GM18858 (cell line): Measurements from ENCODE around the gene PRAME.
"Not testable (repeated sequence)": the region's sequence is repeated elsewhere in the genome, so short reads cannot be mapped to it uniquely, and the experiment has no call there.

Experiments
- ATAC-seq: cut with Tn5 transposase; IDR thresholded peaks from one replicate; pipeline ENCODE4 v1.9.1; 2021; ENCODE audit not compliant: unreplicated experiment

PRAME gene

DNA sequence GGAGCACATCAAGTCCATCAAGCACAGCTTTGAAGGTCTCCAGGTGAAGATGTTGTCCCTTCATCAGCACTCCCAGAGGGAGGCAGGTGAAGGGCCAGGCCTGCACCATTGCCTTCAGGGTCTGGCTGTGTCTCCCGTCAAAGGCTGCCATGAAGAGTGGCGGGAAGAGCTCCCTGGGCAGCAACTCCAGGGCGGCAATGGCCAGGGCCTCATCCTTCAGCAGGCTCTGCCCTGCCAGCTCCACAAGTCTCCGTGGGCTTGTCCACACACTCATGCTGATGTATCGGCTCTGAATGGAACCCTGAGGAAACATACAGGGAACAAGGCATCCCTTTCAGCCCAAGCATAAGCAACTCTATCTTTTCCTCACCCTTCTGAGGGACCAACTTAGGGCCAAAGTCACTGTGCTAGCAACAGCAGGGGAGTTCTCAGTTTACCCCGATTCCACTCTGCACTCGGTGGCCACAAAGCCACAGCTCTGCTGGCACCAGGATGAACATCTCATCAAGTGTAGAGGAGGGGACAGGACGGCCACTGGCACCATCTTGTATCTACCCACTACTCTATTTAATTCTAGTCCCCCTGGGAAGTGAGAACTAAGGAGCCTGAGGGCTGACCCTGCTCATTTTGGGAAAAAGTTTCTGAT is 8.2 kb downstream of the PRAME start:
- ATAC-seq = no peak

DNA sequence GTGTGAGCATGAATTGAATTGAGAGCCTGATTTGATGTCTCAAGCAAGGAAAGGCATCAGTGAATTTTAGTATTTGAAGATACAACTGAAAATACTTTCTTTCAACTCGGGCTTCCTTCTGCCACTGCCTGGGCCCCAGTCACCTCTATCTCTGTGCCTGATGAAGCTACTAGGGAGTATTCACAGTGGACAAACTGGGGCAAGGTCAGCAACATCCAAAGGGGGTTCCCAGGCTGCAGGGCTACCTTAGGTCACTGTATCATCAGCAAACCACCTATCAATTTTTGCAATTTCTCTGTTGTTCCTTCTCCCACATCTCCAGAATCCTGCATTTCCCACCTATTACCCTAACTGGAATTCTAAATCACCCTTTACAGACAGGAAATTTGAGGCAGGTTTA is 10.2 kb downstream of the PRAME start:
- no peak for ATAC-seq

GRCh38 chr22:22548317-22548716 is 10.7 kb downstream of the PRAME start:
- ATAC-seq = no peak

GRCh38 chr22:22547692-22548300 is 11.3 kb downstream of the PRAME start:
- no peak for ATAC-seq

DNA sequence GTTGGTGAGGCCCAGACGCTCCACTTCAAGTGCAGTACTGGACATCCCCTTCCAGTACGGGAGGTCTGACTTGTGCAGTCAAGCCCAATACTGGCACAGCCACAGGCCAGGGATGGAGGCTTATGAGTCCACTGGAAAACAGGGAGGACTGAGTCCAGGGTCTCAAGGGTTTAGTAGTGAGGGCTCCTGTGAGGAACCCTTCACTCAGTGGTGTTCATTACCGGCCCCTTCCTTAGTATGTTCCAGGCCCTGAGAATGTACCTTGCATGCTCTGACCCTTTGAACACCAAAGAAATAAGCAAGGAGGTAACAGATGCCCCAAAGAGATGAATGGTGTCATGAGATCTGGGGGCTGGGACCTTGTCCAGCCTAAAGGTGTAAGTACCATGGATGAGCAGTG is 11.8 kb downstream of the PRAME start:
- no peak for ATAC-seq

- ATAC-seq = no peak
These were observed 12.6 kb downstream of the PRAME start for GRCh38 chr22:22546490-22546889.

DNA sequence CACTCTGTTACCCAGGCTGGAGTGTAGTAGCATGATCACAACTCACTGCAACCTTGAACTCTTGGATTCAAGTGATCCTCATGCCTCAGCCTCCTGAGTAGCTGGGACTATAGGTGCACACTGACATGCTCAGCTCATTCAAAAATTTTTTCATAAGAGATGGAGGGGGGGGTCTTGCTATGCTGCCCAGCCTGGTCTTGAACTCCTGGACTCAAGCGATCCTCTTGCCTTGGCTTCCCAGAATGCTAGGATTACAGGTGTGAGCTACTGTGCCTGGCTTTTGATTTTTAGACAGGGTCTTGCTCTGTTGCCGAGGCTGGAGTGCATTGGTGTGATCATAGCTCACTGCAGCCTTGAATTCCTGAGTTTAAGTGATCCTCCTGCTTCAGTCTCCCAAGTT is 14.0 kb downstream of the PRAME start:
- no peak for ATAC-seq

DNA sequence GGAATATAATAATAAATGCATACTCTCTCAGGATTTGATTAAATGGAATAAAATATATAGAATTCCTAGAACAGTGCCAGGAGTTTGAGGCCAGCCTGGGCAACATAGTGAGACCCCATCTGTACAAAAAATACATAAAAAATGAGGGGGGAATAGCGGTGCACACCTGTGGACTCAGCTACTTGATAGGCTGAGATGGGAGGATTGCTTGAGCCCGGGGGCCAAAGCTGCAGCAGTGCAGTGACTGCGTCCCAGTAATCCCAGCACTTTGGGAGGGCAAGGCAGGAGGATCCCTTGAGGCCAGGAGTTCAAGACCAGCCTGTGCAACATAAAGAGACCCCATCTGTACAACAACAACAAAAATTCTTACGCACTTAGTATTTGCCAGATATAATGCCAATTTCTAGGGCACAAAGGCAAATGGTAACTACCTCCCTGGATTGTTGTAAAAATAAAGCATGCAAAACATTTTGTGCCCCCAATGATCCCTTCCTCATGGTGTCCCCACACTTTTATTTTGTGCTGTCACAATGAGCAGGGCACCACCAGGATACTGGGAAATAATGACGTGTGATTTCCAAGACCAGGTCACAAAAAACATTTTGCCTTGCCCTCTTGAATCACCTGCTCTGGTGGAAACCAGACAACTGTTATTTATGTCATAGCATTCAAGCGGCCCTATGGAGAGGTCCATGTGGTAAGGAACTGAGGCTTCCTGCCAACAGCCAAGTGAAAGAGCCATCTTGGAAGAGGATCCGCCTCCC is 20.7 kb downstream of the PRAME start:
- ATAC-seq = no peak

DNA sequence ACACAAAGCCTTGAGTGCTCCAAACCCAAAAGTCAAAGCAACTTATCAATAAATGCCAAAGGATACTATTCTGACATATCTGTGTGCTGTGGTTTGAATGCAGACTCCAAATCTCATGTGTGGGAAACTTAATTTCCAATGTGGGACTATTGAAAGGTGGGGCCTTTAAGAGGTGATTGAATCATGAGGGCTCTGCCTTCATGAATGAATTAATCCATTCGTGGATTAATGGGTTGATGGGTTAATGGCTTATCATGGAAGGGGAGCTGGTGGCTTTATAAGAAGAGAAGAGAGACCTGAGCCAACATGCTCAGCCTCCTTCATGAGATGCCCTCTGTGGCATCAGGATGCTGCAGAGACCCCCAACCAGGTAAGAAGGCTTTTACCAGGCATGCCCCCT is 22.1 kb downstream of the PRAME start:
- no peak for ATAC-seq

GRCh38 chr22:22536515-22536914 is 22.6 kb downstream of the PRAME start:
- ATAC-seq = no peak

- ATAC-seq = no peak
These were observed 23.4 kb downstream of the PRAME start for GRCh38 chr22:22535662-22536061.

DNA sequence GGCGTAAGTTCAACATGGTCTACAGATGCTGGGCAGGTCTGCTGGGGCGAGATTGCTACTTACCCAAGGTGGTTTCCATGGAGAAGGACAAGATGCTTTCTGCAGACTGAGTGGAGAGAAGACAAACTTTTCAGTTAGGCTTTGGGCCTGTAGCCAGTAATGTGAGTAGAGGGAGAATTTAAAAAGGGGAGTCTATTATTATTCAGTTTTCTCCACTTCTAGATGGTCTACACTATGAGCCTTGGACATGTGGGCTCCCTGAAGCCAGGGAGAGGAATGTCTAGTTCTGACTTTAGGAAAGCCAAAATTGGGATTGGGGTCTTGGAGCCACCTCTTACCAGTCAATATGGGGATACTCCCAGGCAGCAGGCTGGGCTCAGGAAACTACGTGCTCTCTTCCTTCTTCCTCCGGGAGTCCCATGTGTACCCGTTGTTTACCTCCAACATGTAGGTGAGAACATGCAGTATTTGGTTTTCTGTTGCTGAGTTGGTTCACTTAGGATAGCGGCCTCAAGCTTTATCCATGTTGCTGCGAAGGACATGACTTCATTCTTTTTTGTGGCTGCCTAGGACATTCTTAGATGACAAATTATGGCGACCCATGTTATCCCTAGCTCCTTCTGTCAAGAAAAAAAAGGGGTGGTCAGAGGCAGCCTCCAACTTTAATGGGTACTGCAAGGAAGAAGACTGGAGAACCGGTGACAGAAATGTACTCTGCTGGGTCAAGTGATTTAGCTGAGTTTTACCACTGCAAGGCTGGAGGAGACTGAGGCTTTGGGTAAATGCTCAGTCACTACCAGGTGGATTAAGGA is 24.3 kb downstream of the PRAME start:
- ATAC-seq = no peak

DNA sequence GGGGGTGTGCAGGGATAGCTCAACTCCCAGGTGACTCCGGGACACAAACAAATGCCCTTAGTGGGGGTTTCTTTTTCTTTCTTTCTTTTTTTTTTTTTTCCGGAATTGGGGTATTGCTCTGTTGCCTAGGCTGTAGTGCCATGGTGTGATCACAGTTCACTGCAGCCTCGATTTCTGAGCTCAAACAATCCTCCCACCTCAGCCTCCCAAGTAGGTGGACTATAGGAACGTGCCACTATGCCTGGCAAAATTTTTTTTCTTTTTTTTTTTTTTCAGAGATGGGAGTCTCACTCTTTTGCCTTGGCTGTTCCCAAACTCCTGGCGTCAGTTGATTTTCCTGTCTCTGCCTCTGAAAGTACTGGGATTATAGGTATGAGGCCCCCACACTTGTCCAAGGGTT is 25.2 kb downstream of the PRAME start:
- ATAC-seq = no peak

- no peak for ATAC-seq
These were observed 25.6 kb downstream of the PRAME start for GRCh38 chr22:22533417-22533816.

DNA sequence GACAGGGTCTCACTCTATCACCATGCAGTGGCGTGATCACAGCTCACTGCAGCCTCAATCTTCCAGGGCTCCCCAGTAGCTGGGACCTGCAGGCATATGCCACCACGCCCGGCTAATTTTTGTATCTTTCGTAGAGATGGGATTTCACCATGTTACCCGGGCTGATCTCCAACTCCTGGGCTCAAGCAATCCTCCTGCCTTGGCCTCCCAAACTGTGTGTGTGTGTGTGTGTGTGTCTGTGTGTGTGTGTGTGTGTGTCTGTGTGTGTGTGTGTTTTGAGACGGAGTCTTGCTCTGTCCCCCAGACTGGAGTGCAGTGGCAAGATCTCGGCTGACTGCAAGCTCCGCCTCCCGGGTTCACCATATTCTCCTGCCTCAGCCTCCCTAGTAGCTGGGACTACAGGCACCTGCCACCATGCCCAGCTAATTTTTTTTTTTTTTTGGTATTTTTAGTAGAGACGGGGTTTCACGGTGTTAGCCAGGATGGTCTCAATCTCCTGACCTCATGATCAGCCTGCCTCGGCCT is 26.5 kb downstream of the PRAME start:
- ATAC-seq = not testable (repeated sequence)

DNA sequence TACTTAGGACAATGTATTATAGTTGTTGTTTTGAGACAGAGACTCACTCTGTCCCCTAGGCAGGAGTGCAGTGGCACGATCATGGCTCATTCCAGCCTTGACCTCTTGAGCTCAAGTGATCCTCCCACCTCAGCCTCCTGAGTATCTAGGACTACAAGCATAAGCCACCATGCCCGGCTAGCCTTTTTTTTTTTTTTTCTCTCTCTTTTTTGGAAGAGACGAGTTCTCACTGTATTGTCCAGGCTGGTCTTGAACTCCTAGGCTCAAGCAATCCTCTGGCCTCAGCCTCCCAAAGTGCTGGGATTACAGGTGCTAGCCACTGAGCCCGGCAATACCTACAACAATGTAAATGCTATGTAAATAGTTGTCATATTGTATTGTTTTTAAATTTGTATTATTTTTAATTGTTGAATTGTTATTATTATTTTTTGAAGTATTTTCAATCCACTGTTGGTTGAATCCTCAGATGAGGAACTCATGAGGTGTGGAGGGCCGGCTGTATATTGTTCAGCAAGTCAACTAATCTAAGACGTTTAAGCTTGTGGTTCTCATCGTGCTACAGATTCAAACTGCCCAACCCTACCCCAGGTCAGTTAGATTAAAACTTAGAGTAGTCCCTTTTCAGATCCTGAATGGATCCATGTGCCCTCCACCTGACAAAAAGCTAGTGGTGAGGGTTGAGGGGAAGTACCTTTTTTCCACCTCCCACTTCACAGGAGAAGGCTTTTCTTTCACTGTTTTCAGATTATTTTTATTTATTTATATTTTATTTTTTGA is 27.1 kb downstream of the PRAME start:
- no peak for ATAC-seq

DNA sequence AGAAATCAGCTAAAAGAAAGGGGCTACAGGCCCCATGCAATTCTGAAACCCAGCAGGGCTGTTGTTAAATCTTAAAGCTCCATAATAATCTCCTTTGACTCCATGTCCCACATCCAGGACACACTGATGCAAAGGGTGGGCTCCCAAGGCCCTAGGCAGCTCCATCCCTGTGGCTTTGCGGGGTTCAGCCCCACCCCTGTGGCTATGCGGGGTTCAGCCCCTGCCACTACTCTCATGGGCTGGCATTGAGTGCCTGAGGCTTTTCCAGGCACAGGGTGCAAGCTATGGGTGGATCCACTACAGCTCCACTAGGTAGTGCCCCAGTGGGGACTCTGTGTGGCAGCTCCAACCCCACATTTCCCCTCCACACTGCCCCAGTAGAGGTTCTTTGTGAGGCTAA is 30.3 kb downstream of the PRAME start:
- ATAC-seq = no peak

- ATAC-seq = no peak
These were observed 31.8 kb downstream of the PRAME start for GRCh38 chr22:22527312-22527711.

DNA sequence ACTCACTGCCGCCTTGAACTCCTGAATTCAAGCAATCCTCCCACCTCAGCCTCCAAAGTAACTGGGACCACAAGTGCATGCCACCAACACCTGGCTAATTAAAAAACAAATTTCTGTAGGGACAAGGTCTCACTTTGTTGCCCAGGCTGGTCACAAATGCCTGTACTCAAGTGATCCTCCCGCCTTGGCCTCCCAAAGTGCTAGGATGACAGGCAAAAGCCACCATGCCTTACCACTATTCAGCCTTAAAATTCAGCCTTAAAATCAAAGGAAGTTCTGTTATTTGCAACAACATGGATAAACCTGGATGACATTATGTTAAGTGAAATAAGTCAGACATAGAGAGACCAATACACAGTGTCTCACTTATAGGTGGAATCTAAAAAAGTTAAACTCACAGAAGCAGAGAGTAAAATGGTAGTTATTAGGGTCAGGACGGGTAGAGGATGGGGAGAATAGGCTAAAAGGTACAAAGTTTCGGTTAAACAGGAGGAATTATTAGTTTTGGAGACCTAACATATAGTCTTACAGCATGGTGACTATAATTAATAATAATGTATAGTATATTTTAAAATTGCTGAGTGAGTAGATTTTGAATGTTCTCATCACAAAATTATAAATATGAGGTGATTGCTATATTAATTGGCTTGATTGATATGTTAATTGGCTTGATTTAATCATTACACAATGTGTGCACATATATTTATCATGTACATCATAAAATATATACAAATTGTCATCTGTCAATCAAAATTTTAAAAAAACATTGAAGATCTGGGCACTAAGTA is 32.7 kb downstream of the PRAME start:
- ATAC-seq = no peak

- no peak for ATAC-seq
These were observed 35.6 kb downstream of the PRAME start for GRCh38 chr22:22523494-22523893.
